ENCODE data around the gene NINJ2. TPM values are rescaled to one million over a fixed set of nuclear protein-coding genes. Genes with fewer than 3 reads are reported as not detected.

Gene NINJ2
- total and polyA plus RNA-seq, 10 donors, result 6.6 to 18.8 (median 10.2) TPM

DNA sequence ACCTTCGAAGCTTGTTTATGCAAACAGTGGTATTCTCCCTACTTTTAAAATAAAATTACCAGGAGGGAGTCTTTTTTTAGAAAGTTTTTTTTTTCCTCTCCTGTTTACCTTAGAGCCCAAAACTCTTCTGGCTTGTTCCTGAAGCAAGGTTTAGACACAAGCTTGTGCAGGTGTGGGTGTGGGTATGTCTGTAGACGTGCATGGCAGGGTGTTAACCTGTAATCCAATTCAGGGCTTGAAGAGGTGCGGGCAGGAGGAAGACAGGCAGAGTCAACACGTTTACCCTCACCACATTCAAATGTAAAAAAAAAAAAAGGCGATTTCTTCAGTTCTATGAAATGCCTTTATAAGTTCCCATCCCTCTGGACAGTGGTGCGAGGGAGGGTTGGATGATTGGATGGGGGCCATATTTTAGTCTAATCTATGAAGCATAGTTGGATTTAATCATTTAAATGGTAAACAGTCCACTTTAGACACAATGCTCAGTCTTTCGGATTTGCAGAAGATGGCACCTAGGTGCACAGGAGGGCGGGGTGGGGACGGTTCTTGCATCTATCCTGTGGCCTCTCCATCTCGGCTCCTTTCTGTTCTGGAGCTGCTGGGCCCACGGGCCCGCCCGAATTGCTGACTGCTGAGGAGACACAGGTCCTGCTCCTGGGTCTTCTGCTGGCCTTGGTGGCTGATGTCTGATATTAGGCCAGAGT lies 982 bp upstream of the NINJ2 start:
- no peak for DNase-seq
- Histone ChIP-seq H3K27ac (peak overlapping the region in 5 of 8 donors; percentile 61 to 85 (median 78)), H3K4me3 (no peak overlapping the region), H3K9me3 (no peaks in the 10 kb centered on the region), H3K27me3 (replicated peaks in 1 of 7) (no peaks in the 10 kb centered on the region), H3K4me1 (peaks cover 4 to 91% (median 44%) of the 10 kb centered on the region in 6 donors), H3K36me3 (no peaks in the 10 kb centered on the region)
- intact Hi-C loops (cut with DNase I; ENCODE audit: low total_unique reads), result no loop called here
- TF ChIP-seq POLR2AphosphoS5 (IDR thresholded peaks at IDR 0.05) (no peak), POLR2A (IDR thresholded peaks at IDR 0.05) (no peak)
- TF ChIP-seq, protein P1, sequence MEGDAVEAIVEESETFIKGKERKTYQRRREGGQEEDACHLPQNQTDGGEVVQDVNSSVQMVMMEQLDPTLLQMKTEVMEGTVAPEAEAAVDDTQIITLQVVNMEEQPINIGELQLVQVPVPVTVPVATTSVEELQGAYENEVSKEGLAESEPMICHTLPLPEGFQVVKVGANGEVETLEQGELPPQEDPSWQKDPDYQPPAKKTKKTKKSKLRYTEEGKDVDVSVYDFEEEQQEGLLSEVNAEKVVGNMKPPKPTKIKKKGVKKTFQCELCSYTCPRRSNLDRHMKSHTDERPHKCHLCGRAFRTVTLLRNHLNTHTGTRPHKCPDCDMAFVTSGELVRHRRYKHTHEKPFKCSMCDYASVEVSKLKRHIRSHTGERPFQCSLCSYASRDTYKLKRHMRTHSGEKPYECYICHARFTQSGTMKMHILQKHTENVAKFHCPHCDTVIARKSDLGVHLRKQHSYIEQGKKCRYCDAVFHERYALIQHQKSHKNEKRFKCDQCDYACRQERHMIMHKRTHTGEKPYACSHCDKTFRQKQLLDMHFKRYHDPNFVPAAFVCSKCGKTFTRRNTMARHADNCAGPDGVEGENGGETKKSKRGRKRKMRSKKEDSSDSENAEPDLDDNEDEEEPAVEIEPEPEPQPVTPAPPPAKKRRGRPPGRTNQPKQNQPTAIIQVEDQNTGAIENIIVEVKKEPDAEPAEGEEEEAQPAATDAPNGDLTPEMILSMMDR (IDR thresholded peaks at IDR 0.05 in 8 of 11, conservative IDR thresholded peaks at IDR 0.05 in 3 of 11), result no peak
- 79 to 88% (median 84%) methylated on average over 13 of the region's 13 CpGs for WGBS, 5 donors

DNA sequence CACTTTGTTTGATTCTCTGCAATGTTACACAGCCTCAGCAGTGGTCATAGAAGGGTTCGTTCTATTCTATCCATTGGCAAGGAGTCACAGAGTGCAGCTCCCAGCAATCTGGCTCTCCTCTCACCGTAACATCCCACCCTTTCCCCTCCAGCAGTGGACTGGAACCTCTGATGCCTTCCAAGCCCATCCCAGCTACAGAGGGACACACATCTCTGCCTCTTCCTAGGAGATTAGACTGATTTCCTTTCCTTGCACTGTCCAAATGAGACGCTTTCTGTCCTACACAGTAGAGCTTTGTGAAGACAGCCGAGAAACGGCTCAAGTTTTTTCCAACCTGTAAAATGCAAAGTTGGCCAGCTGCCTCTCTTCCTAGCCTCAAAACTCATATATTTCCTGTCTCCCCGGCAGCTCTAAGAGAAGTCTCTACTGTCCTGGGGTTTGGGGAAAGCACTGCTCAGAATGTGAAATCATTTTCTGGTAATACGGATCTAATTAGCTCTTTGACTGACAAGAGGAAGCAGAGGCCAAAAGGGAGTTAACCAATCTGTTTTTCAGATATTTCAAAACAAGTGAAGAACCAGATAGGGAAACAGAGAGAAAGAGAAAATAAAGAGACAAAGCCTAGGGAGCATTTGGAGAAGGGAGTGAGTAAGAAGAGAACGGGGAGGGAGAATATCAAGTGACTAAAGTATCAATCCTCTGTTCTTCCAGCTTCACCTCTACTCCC lies 516 bp downstream of the NINJ2 start:
- no peak for DNase-seq
- Histone ChIP-seq H3K36me3 (no peaks in the 10 kb centered on the region), H3K27ac (peak overlapping the region in 7 of 8 donors; percentile 61 to 85 (median 80)), H3K4me3 (peak overlapping the region in 2 of 8 donors; percentile 19 to 47), H3K9me3 (no peaks in the 10 kb centered on the region), H3K27me3 (replicated peaks in 1 of 7) (no peaks in the 10 kb centered on the region), H3K4me1 (peaks cover 0 to 87% (median 39%) of the 10 kb centered on the region in 6 donors)
- intact Hi-C loops (cut with DNase I; ENCODE audit: low total_unique reads), result no loop called here
- no peak for TF ChIP-seq POLR2A (IDR thresholded peaks at IDR 0.05)
- TF ChIP-seq, protein P1 (IDR thresholded peaks at IDR 0.05 in 8 of 11, conservative IDR thresholded peaks at IDR 0.05 in 3 of 11), result no peak
- no peak for TF ChIP-seq POLR2AphosphoS5 (IDR thresholded peaks at IDR 0.05)
- WGBS, 5 donors, result 31 to 36% (median 33%) methylated on average over 8 of the region's 8 CpGs

DNA sequence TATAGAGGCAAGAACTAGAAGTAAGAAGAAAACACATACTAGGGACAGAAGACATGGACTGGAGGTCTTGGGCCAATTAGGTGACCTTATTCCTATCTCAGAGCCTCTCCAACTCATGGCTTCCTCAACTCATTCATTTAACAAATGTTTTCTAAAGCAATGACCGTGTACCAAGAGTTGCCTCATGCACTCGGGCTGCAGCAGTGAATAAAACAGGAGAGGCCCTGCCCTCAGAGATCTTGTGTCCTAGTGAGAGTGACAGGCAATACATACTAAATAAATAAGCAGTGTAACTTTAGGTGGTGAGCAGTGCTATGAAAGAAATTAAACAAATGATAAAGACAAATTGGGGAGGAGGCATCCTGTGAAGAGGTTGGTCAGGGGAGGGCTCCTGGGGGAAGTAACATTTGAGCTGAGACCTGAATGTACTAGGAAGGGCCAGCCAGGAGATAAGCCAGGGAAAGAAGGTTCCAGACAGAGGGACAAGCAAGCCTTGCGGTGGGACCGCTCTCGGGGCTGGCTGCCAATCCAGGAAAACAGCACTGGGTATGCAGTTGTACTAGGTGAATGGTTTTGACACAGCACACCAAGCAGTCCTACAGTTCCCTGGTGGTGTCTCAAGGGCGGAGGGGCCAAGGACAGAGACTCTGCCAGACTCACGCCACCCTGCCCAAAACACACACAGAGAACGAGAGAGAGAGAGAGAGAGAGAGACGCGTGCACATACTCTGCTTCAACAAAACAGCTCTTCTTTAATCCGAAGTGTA lies 1.3 kb downstream of the NINJ2 start:
- TF ChIP-seq, protein P1 (IDR thresholded peaks at IDR 0.05 in 8 of 11, conservative IDR thresholded peaks at IDR 0.05 in 3 of 11), result no peak
- TF ChIP-seq POLR2AphosphoS5 (IDR thresholded peaks at IDR 0.05) (no peak), POLR2A (IDR thresholded peaks at IDR 0.05) (no peak)
- H3K36me3 ChIP-seq, result no peaks in the 10 kb centered on the region
- peak overlapping the region in 7 of 8 donors; percentile 61 to 85 (median 80) for H3K27ac ChIP-seq
- H3K4me3 ChIP-seq, result peak overlapping the region in 2 of 8 donors; percentile 19 to 47
- H3K4me1 ChIP-seq, result peaks cover 0 to 78% (median 31%) of the 10 kb centered on the region in 6 donors
- DNase-seq, result no peak
- H3K9me3 ChIP-seq, result no peaks in the 10 kb centered on the region
- no peaks in the 10 kb centered on the region for H3K27me3 ChIP-seq (replicated peaks in 1 of 7)
- WGBS, 5 donors, result 81 to 89% (median 83%) methylated on average over 11 of the region's 11 CpGs
- intact Hi-C loops (cut with DNase I; ENCODE audit: low total_unique reads), result no loop called here
